GM19193 (cell line): ENCODE data around the gene EXPH5.
A peak's percentile ranks its signal among the peaks of the same experiment; 100 is the strongest.

Source experiments
- POLR2A ChIP-seq: IDR thresholded peaks from 4 replicates; pipeline ENCODE4 v1.6.1; 2011; ENCODE audit not compliant: insufficient read depth, insufficient read length; ENCODE audit errors: extremely low read depth

Gene EXPH5

DNA sequence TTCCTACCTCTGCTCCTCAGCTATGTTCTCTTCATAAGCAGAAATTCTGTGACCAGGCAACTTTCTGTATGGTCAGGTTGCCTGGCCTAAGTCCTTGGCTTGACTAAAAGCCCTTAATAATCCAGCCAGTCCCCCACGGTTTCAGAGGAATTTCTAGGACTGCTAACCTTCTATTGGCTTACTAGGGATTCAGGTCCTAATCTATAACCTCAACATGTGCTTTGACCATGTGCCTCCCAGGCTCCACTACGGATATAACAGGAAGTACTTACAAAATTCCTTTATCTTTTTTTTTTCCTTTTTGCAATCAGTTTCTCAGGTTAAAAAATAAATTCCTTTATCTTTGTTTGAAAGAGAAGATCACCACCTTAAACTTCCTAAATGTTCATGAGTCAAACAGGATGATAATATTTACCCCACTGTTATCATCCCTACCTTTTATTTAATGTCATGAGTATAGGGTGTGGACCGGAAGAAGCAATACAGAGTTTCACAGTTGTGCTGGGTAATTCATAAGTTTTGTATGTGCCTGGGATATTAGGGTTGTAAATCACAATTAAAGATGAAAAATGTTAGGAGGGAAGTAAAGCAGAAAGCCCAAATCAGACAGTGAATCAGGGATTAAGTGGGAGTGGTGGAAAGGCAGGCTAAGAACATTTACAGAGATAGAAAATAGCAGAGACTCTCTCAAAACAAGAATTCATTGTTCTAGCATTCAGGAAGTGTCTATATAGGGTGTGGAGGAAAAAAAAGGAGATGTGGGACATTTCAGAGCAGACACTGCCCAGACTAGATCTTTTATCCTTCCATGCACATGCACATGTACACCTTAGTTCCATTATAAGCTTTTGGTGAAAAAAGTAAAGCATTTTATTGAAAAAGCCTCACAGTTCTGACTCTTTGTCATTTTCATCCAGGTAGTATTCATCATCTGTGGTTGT is 84.6 kb downstream of the EXPH5 start:
- TF ChIP-seq POLR2A = no peak

DNA sequence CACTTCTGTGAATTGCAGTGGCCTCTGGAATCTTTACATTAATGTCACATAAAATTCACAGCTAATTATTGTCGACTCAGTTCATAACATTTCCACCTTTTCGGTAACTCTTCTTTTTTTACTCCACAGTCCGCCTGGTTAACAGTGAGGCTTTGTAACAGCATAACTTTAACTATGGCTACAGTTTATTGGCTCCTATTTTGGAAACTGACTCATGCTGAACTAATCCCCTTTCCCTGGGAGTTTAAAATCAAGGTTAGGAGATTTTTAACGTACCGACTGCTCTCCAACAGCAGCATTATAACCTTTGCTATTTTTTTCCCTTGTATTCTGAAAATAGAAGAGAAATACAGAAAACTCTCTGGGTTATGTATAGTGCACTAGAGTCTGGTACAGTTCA is 92.2 kb downstream of the EXPH5 start:
- TF ChIP-seq POLR2A = no peak

DNA sequence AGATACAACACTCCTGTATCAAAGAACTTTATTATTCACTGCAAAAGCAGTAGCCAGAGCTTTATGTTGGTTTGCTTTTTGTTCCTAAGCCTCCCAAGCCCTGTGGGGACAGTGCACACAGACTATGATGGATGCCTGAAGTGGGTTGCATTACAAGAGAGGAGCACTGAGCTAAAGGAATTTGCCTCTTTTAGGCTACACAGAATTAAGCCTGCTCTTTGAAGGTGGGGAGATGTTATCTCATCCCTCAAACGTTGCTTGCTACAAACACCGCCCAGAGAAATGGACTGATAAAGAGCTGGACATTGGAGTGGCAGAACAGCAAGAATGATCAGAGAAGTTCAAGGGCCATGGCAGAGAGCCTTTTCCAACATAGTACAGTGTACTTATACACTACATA is 92.8 kb downstream of the EXPH5 start:
- TF ChIP-seq POLR2A = no peak

DNA sequence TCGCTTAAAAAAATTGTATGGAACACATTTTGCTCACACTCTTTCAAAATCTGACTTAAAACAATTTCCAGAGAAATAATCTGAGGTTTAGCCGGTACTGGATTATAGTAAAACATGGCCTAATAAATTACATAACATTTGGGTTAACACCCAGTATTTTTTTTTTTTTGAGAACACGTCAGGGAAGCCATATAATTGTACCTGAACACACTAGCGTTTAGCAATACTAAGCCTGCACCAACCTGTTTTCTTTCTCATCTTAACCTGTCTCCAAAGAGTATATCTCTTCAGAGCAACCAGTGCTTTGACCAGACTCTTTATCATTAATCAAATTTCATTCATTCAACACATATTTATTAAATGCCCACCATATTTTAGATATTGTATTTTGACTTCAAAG is 93.4 kb downstream of the EXPH5 start:
- no peak for TF ChIP-seq POLR2A

GRCh38 chr11:108498816-108499408 is 94.7 kb downstream of the EXPH5 start:
- no peak for TF ChIP-seq POLR2A

GRCh38 chr11:108498046-108498815 is 95.3 kb downstream of the EXPH5 start, which contains the start of gene POGLUT3:
Gene POGLUT3, minus strand, starts transcription at chr11:108498384. Its CDS starts 18 bp downstream, at chr11:108498366.
- peak; percentile 50 for TF ChIP-seq POLR2A

GRCh38 chr11:108497317-108498045 is 96.1 kb downstream of the EXPH5 start:
- TF ChIP-seq POLR2A = peak; percentile 17

GRCh38 chr11:108496643-108497256 is 96.8 kb downstream of the EXPH5 start:
- TF ChIP-seq POLR2A = no peak

DNA sequence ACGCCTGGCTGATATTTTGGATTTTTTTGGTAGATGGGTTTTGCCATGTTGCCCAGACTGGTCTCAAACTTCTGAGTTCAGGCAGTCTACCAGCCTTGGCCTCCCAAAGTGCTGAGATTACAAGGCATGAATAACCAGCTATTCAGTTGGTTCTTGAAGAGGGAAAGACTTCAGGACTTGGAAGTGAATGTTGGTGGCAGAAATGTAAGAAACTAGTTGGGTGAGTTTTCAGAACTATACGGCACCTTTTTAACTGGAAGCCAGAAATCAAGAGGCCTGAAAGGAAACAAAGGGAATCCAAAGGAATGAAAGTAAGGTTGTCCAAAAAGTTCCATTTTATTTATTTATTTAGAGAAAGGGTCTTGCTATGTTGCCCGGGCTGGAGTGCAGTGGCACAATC is 98.2 kb downstream of the EXPH5 start:
- TF ChIP-seq POLR2A = no peak

- TF ChIP-seq POLR2A = no peak
Measured at GRCh38 chr11:108494182-108494581, 99.4 kb downstream of the EXPH5 start.

GRCh38 chr11:108491936-108492335 is 101.6 kb downstream of the EXPH5 start:
- TF ChIP-seq POLR2A = no peak

DNA sequence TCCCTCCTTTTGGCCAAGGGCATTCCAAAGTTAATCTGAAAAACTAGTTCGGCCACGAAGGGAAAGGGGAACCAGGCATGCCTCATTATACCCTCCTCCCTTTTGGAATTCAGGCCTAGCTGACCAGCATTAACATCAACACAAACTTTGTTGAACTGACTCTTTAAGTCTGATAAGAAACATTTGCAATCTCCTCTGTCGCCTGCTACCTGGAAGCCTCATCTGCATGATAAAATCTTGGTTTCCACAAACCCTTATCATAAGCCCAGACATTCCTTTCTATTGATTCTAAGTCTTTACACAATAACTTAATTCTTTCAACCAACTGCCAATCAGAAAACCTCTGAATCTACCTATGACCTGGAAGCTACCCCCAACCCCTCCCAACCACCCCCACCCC is 106.7 kb downstream of the EXPH5 start:
- no peak for TF ChIP-seq POLR2A

DNA sequence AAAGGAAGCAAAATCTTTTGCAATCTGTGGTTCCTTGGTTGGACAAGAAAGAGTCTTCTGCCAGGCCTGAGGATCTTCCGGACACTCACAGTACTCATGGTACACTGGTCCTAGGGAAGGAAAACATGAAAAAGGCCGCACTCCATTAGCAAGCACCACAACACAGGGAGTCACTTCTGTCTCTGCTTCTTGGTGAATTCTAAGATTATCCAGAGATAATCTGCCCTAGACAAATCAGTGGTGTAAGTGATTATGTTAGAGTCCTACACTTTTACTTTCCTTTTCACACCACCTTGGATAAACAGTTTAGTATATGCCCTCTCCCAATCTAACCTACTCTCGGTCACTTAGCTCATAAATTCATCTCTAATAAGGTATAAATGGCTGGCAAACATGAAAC is 107.2 kb downstream of the EXPH5 start:
- TF ChIP-seq POLR2A = no peak

- TF ChIP-seq POLR2A = no peak
Measured at GRCh38 chr11:108483163-108483562, 110.4 kb downstream of the EXPH5 start.
